RWPE2 (cell line): ENCODE measurements around the gene WDR72.
"Not testable (repeated sequence)": the region's sequence is repeated elsewhere in the genome, so short reads cannot be mapped to it uniquely, and the experiment has no call there.

Experiments
- ATAC-seq: fragments of 200-7000 bp; cut with Tn5 transposase; 3 replicates; pipeline ENCODE4 v1.9.1; 2021; ENCODE audit warnings: low read depth
- DNase-seq: peaks from one replicate; pipeline ENCODE4 v3.0.0-alpha.2; 2020; ENCODE audit warnings: low spot score
- H3K27ac ChIP-seq: fragments of 450-650 bp; 2 replicates; pipeline ENCODE4 v1.5.1; 2017; ENCODE audit warnings: mild to moderate bottlenecking; ENCODE audit not compliant: poor library complexity, severe bottlenecking
- H3K27me3 ChIP-seq: fragments of 250-450 bp; sonication (Bioruptor Pico); 2 replicates; pipeline ENCODE4 v1.5.1; 2021; ENCODE audit warnings: mild to moderate bottlenecking, moderate library complexity; ENCODE audit not compliant: insufficient read depth, poor library complexity, severe bottlenecking
- H3K36me3 ChIP-seq: fragments of 250-450 bp; sonication (Bioruptor Pico); 2 replicates; pipeline ENCODE4 v1.5.1; 2020; ENCODE audit warnings: low read depth, mild to moderate bottlenecking, moderate library complexity
- H3K4me1 ChIP-seq: fragments of 250-450 bp; sonication (Bioruptor Pico); 2 replicates; pipeline ENCODE4 v1.5.1; 2021; ENCODE audit warnings: mild to moderate bottlenecking, moderate library complexity; ENCODE audit not compliant: insufficient read depth, poor library complexity, severe bottlenecking
- H3K4me3 ChIP-seq: fragments of 250-450 bp; sonication (Bioruptor Pico); 2 replicates; pipeline ENCODE4 v1.5.1; 2021; ENCODE audit warnings: mild to moderate bottlenecking, moderate library complexity; ENCODE audit not compliant: severe bottlenecking
- H3K9me3 ChIP-seq: fragments of 250-450 bp; sonication (Bioruptor Pico); 2 replicates; pipeline ENCODE4 v1.5.1; 2021; ENCODE audit warnings: mild to moderate bottlenecking, moderate library complexity; ENCODE audit not compliant: severe bottlenecking
- TF ChIP-seq, protein P1 (sequence below): fragments of 450-650 bp; IDR thresholded peaks from one replicate; pipeline ENCODE4 v1.5.1; 2017; ENCODE audit warnings: mild to moderate bottlenecking, moderate library complexity; ENCODE audit not compliant: poor library complexity, severe bottlenecking

WDR72 gene

DNA sequence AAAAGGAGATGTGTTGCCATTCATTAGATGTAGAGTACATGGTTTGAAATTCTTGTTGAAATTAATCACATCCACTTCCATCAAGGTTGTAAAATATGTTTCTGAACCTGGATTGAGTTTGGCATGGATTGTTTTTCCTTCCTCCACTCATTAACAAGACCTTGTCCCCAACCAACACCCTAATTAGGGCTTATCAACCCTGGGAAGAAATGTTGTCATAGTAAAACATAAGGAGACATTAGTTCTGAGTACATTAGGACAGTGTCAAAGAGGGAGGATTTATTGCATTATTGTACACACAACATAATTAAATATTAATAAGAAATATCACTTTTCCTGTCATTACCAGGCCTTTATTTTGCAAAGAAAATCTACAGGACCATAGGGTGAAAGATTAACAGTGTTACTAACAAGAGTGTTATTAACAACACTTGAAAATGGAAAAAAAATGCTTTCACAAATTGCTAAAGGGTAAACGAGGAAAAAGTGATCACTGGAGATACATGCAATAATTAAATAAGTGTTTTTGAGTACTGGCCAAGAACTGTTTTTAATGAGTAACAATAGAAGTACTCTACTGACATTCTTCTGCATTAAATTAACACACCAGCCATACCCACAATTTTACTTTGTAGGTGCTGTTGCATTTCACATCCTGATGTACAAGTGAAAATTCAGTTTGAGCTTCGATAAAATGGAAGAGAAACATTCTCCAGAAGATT, 30.4 kb upstream of the WDR72 start:
- Histone ChIP-seq H3K9me3 (no peaks in the 10 kb centered on the region), H3K4me3 (no peak overlapping the region), H3K27me3 (peaks cover 51% of the 10 kb centered on the region), H3K27ac (no peak overlapping the region), H3K36me3 (no peaks in the 10 kb centered on the region), H3K4me1 (no peaks in the 10 kb centered on the region)
- DNase-seq (no peak), ATAC-seq (no peak)
- TF ChIP-seq, protein P1, sequence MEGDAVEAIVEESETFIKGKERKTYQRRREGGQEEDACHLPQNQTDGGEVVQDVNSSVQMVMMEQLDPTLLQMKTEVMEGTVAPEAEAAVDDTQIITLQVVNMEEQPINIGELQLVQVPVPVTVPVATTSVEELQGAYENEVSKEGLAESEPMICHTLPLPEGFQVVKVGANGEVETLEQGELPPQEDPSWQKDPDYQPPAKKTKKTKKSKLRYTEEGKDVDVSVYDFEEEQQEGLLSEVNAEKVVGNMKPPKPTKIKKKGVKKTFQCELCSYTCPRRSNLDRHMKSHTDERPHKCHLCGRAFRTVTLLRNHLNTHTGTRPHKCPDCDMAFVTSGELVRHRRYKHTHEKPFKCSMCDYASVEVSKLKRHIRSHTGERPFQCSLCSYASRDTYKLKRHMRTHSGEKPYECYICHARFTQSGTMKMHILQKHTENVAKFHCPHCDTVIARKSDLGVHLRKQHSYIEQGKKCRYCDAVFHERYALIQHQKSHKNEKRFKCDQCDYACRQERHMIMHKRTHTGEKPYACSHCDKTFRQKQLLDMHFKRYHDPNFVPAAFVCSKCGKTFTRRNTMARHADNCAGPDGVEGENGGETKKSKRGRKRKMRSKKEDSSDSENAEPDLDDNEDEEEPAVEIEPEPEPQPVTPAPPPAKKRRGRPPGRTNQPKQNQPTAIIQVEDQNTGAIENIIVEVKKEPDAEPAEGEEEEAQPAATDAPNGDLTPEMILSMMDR, result no peak

DNA sequence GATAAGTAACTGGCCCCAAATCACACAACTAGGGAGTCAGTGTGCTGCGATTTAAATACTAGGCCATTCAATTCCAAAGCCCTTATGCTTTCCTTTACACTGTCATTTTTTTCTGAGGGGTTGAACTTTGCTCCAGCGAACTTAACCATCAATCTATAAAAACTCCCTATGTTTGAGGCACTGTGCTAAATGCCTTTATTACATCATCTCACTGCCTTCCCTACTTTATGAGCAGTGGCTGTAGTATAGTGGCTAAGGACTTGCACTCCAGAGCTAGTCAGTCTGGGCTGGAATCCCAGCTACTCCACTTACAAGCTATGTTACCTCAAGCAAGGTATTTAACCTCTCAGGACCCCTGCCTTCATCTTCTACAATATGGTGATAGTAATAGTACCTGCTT, 26.9 kb upstream of the WDR72 start:
- H3K4me3 ChIP-seq, result no peak overlapping the region
- no peaks in the 10 kb centered on the region for H3K9me3 ChIP-seq
- H3K4me1 ChIP-seq, result no peaks in the 10 kb centered on the region
- no peak for DNase-seq
- H3K36me3 ChIP-seq, result no peaks in the 10 kb centered on the region
- TF ChIP-seq, protein P1, result no peak
- ATAC-seq, result no peak
- H3K27ac ChIP-seq, result no peak overlapping the region
- peaks cover 24% of the 10 kb centered on the region for H3K27me3 ChIP-seq

DNA sequence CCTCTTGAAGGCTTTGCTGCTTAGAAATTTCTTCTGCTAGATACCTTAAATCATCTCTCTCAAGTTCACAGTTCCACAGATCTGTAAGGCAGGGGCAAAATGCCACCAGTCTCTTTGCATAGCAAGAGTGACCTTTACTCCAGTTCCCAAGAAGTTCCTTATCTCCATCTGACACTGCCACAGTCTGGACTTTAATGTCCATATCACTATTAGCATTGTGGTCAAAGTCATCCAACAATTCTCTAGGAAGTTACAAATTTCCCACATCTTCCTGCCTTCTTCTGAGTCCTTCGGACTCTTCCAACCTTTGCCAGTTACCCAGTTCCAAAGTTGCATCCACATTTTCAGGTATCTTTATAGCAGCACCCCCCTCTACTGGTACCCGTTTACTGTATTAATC, 25.8 kb upstream of the WDR72 start:
- not testable (repeated sequence) for H3K36me3 ChIP-seq, H3K27ac ChIP-seq, ATAC-seq, H3K9me3 ChIP-seq, H3K4me1 ChIP-seq, DNase-seq, H3K4me3 ChIP-seq
- peaks cover 15% of the 10 kb centered on the region for H3K27me3 ChIP-seq

DNA sequence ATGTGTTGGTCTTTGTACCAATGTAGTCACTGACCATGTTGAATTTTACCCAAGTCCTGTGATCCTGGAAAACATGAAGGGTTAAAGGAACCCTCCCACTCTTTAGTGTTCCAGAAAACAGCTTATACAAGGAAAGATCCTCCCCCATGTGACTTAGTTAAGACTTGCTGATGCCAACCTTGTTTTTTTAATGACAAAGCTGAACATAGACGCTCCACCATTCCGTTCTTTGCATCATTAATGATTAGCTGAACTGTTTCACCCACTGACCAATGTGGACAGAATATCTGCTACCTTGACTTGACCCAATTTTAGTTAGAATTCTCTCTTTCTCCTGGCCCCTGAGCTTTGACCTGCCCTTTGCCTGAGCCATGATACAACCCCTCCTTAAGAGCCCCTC, 3.5 kb upstream of the WDR72 start:
- no peaks in the 10 kb centered on the region for H3K9me3 ChIP-seq
- peaks cover 30% of the 10 kb centered on the region for H3K27me3 ChIP-seq
- no peak overlapping the region for H3K4me3 ChIP-seq
- no peak for ATAC-seq
- DNase-seq, result no peak
- H3K36me3 ChIP-seq, result no peaks in the 10 kb centered on the region
- no peak overlapping the region for H3K27ac ChIP-seq
- TF ChIP-seq, protein P1, result no peak
- H3K4me1 ChIP-seq, result no peaks in the 10 kb centered on the region

DNA sequence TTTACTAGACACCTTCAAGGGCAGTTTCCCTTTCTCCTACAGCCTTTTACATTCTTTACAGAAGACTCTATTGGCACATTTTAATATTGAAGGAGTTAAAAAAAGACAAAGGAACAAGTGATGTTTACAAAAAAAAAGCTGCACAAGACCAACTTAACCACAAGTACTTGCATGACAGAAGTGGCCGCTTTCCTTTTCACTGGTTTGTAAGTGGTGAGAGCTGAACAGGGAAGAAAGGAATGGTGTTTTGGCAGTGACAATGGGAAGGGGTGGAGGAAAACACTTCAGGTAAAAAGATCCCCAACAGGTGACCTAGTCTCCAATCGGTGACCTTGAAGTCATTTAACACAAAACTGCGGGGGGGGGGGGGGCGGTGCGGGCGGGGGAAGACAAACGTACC, 1.1 kb downstream of the WDR72 start:
- no peaks in the 10 kb centered on the region for H3K4me1 ChIP-seq
- no peaks in the 10 kb centered on the region for H3K36me3 ChIP-seq
- peaks cover 30% of the 10 kb centered on the region for H3K27me3 ChIP-seq
- no peak for ATAC-seq
- no peak for DNase-seq
- H3K9me3 ChIP-seq, result no peaks in the 10 kb centered on the region
- TF ChIP-seq, protein P1, result no peak
- no peak overlapping the region for H3K27ac ChIP-seq
- no peak overlapping the region for H3K4me3 ChIP-seq
